Upper lobe of left lung (tissue), 6 donors: ENCODE measurements around the gene CD37. TPM values are rescaled to one million over a fixed set of nuclear protein-coding genes. Genes with fewer than 3 reads are reported as not detected.

Experiments used
- ATAC-seq, 2 donors: fragments of 200-7000 bp; cut with Tn5 transposase; one replicate each; pipeline ENCODE4 v1.9.1; 2022; ENCODE audit warnings: mild to moderate bottlenecking in 2 of 2, moderate library complexity in 2 of 2; ENCODE audit not compliant: low FRiP score in 2 of 2
- DNase-seq, 2 donors: peaks; one replicate each; pipeline ENCODE4 v3.0.0-alpha.2; 2019 to 2020
- H3K27ac ChIP-seq, 4 donors: fragments of 200-600 bp; sonication (generic); one replicate each; pipeline ENCODE4 v1.5.1; 2016 to 2019
- H3K27me3 ChIP-seq, 4 donors: fragments of 200-600 bp; sonication (generic); one replicate each; pipeline ENCODE4 v1.5.1; 2017 to 2019
- H3K36me3 ChIP-seq, 4 donors: fragments of 200-600 bp; sonication (generic); one replicate each; pipeline ENCODE4 v1.5.1; 2016 to 2019
- H3K4me1 ChIP-seq, 4 donors: fragments of 200-600 bp; sonication (generic); one replicate each; pipeline ENCODE4 v1.5.1; 2018 to 2019
- H3K4me3 ChIP-seq, 4 donors: fragments of 200-600 bp; sonication (generic); one replicate each; pipeline ENCODE4 v1.5.1; 2017 to 2019; ENCODE audit warnings: mild to moderate bottlenecking in 2 of 4, moderate library complexity in 1 of 4
- H3K9me3 ChIP-seq, 4 donors: fragments of 200-600 bp; sonication (generic); one replicate each; pipeline ENCODE4 v1.5.1; 2018 to 2019
- EP300 ChIP-seq, 4 donors: sonication (generic); formaldehyde crosslinking; IDR thresholded peaks; one replicate each; pipeline ENCODE4 v1.5.1; 2017; ENCODE audit warnings: antibody characterized with exemption in 4 of 4, control low read depth in 2 of 4
- POLR2A ChIP-seq, 4 donors: fragments of 450-650 bp; IDR thresholded peaks; one replicate each; pipeline ENCODE4 v1.5.1; 2016 to 2017; ENCODE audit warnings: antibody characterized with exemption in 4 of 4, mild to moderate bottlenecking in 2 of 4
- POLR2AphosphoS5 ChIP-seq, 2 donors: sonication (generic); formaldehyde crosslinking; IDR thresholded peaks; one replicate each; pipeline ENCODE4 v1.5.1; 2017; ENCODE audit warnings: antibody characterized with exemption in 2 of 2
- WGBS, 2 donors: methylation state at CpG; one replicate each; pipeline ENCODE4 v1.1.5; 2017 to 2018; 5-methylcytosine and 5-hydroxymethylcytosine counted together
- small RNA-seq, 4 donors: library from RNA; depleted of rRNA; stranded (forward); fragments of <200 nt; gene quantifications; one replicate each; pipeline ENCODE3, GENCODE V24; 2016
- total RNA-seq, 6 donors: library from RNA; depleted of rRNA in 4 of 6; stranded (reverse); fragments of >200 nt in 4 of 6; gene quantifications; one replicate each; pipeline versions ENCODE4 v1.1.0 to v1.2.1, GENCODE V29; 2016 to 2021
- TF ChIP-seq, protein P1 (sequence below), 6 experiments: fragments of 450-650 bp in 4 of 6; fragments of 200-600 bp in 2 of 6; sonication (generic) in 2 of 6; IDR thresholded peaks; one replicate each; pipeline ENCODE4 v1.5.1; 2016 to 2019; ENCODE audit warnings: antibody characterized with exemption in 6 of 6
- donor health status: DM: no; HTN: no; CAD: no; lungs with moderate emphysema.
- donor health status: DM: no; HTN: yes; CAD: no; lungs with severe emphysema.

The CD37 gene
- total RNA-seq, 6 donors from 2014 or later, result 63.5 to 156 (median 123) TPM

DNA sequence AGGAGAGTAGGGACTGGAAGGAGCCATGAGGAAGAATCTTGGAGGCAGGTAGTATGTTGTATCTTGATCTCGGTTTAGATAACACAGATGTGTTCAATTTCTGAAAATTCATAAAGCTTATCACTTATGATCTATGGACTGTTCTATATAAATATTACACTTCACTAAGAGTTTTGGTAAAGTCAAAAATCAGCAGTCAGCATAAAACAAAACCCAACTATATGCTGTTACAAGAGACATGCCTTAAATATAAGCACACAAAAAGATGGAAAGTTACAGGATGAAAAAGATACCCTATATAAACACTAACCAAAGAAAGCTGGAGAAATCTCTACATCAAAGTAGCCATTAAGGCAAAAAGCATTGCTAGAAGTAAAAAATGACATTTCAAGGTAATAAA lies 48.4 kb downstream of the CD37 start:
- Histone ChIP-seq H3K4me1 (peaks cover 0 to 4% (median 2%) of the 10 kb centered on the region in 4 donors), H3K9me3 (peaks cover 6 to 12% (median 9%) of the 10 kb centered on the region in 4 donors), H3K27me3 (no peaks in the 10 kb centered on the region), H3K36me3 (no peaks in the 10 kb centered on the region), H3K27ac (no peak overlapping the region), H3K4me3 (no peak overlapping the region)
- DNase-seq (no peak), ATAC-seq (no peak)
- TF ChIP-seq POLR2AphosphoS5 (IDR thresholded peaks at IDR 0.05), result no peak
- TF ChIP-seq, protein P1, sequence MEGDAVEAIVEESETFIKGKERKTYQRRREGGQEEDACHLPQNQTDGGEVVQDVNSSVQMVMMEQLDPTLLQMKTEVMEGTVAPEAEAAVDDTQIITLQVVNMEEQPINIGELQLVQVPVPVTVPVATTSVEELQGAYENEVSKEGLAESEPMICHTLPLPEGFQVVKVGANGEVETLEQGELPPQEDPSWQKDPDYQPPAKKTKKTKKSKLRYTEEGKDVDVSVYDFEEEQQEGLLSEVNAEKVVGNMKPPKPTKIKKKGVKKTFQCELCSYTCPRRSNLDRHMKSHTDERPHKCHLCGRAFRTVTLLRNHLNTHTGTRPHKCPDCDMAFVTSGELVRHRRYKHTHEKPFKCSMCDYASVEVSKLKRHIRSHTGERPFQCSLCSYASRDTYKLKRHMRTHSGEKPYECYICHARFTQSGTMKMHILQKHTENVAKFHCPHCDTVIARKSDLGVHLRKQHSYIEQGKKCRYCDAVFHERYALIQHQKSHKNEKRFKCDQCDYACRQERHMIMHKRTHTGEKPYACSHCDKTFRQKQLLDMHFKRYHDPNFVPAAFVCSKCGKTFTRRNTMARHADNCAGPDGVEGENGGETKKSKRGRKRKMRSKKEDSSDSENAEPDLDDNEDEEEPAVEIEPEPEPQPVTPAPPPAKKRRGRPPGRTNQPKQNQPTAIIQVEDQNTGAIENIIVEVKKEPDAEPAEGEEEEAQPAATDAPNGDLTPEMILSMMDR (IDR thresholded peaks at IDR 0.05), result no peak
- no peak for TF ChIP-seq POLR2A (IDR thresholded peaks at IDR 0.05)
- no peak for TF ChIP-seq EP300 (IDR thresholded peaks at IDR 0.05)
- 45 to 90% methylated on average over 1 of the region's 1 CpG for WGBS, 2 donors

DNA sequence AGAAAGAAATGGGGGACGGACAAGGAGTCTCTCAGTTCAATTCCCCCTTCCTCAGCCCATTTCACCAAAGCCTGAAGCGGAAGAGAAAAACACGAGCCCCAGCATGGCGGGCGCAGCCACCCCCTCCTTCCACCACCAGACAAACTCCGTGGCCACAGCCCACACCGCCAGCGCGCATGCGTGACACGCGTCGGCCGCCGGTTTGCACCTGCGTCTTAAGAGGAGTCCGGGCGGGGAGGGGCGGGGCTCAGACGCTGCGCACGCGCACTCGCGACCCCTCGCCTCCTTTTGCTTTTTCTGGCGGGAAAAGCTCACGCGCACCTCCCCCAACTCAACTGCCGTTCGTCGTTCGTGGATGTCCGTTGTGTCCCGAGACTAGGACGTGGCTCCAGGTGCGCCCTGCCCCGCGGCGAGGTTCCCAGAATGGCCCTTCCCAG lies 52.7 kb downstream of the CD37 start, which contains the start of gene KASH5:
KASH5 (plus strand) TSS at position 314 of the 437 bp plus-strand sequence. CDS start 2,635 bp downstream, outside the sequence.
- Histone ChIP-seq H3K4me3 (peak within 1 kb of the TSS in 3 of 4 donors; percentile 22 to 37 (median 37)), H3K27ac (peak within 1 kb of the TSS in 1 of 4 donors; percentile 43), H3K4me1 (peaks cover 0 to 10% (median 2%) of the 10 kb centered on the region in 4 donors), H3K27me3 (no peaks in the 10 kb centered on the region), H3K9me3 (peaks cover 0 to 2% (median under 1%) of the 10 kb centered on the region in 4 donors), H3K36me3 (no peaks in the 10 kb centered on the region)
- peak; percentile 83 to 97 for DNase-seq
- WGBS, 2 donors, result 53 to 55% methylated on average over 30 to 40 of the region's 40 CpGs
- no peak for TF ChIP-seq POLR2AphosphoS5 (IDR thresholded peaks at IDR 0.05)
- TF ChIP-seq, protein P1 (IDR thresholded peaks at IDR 0.05), result peak in 1 of 6 experiments; percentile 7
- peak in 1 of 4 donors; percentile 41 for TF ChIP-seq POLR2A (IDR thresholded peaks at IDR 0.05)
- ATAC-seq, result peak; percentile 50 to 86

DNA sequence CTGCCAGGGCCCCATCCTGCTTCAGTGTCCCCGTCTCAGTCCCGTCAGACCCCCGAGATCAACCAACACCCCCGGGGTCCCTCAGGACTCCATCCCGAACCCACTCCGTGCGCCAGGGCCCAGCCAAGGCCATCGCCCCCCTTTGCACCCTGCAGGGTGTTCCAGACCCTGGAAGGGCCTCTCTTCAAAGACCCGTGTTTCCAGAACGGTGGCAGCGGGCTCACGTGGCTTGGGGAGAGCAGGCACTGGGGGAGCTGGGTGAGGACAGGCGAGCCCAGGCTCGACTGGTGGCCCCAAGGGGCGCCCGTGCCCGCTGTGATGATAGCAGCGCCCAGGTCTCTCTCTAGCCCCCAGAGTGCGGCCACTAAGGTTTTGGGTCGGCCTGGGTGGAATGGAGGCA lies 54.2 kb downstream of the CD37 start:
- 91 to 95% methylated on average over 8 to 15 of the region's 20 CpGs for WGBS, 2 donors

More for the DNA sequence above, 54.2 kb downstream of the CD37 start:
- Histone ChIP-seq H3K27ac (no peak overlapping the region), H3K27me3 (no peaks in the 10 kb centered on the region), H3K4me1 (peaks cover 0 to 10% (median 2%) of the 10 kb centered on the region in 4 donors), H3K36me3 (no peaks in the 10 kb centered on the region), H3K9me3 (no peaks in the 10 kb centered on the region), H3K4me3 (no peak overlapping the region)
- DNase-seq (peak in 1 of 2 donors; percentile 72), ATAC-seq (no peak)
- no peak for TF ChIP-seq POLR2A (IDR thresholded peaks at IDR 0.05)
- TF ChIP-seq, protein P1 (IDR thresholded peaks at IDR 0.05), result no peak

Small RNAs within 50 kb of the gene (small RNA-seq; reads per million reads assigned to genes)
- 0 reads per million in 4 donors for gene MIR4324

Other genes with a start within 250 kb of the CD37 start
- 1,000 to 10,000 TPM in 1 of 6 donors, 100 to 1,000 TPM in 5; 147 to 1,500 (median 176) TPM for gene SNRNP70, start 250.0 kb upstream of the CD37 start, total RNA-seq
- 10 to 100 TPM in 1 of 6 donors, 1 to 10 TPM in 5; 3.1 to 10.2 (median 7.6) TPM for gene LIN7B, start 221.0 kb upstream of the CD37 start, total RNA-seq
- gene C19orf73, start 216.3 kb upstream of the CD37 start, total RNA-seq, result 1 to 10 TPM in 4 of 6 donors, under 1 TPM in 1, not detected in 1; 0.89 to 7.9 (median 2.3) TPM
- gene PPFIA3, start 215.9 kb upstream of the CD37 start, total RNA-seq, result 10 to 100 TPM in 1 of 6 donors, 1 to 10 TPM in 5; 2.4 to 11.5 (median 5.9) TPM
- gene HRC, start 180.0 kb upstream of the CD37 start, total RNA-seq, result 1 to 10 TPM in 3 of 6 donors, under 1 TPM in 2, not detected in 1; 0.61 to 2.1 (median 1.2) TPM
- 100 to 1,000 TPM in 1 of 6 donors, 10 to 100 TPM in 5; 23.9 to 120 (median 49.3) TPM for gene TRPM4, start 177.6 kb upstream of the CD37 start, total RNA-seq
- gene SLC6A16, start 10.2 kb upstream of the CD37 start, total RNA-seq, result 1 to 10 TPM in 5 of 6 donors, under 1 TPM in 1; 0.44 to 4.2 (median 2.0) TPM
- gene TEAD2, start 27.0 kb downstream of the CD37 start, total RNA-seq, result 10 to 100 TPM; 13.6 to 38.0 (median 20.5) TPM
- under 1 TPM in 3 of 6 donors, not detected in 3; 0.40 to 0.69 (median 0.61) TPM for gene DKKL1, start 28.5 kb downstream of the CD37 start, total RNA-seq
- 1 to 10 TPM in 3 of 6 donors, under 1 TPM in 1, not detected in 2; 0.61 to 6.9 (median 1.6) TPM for gene KASH5, start 52.8 kb downstream of the CD37 start, total RNA-seq
- not detected for gene PTH2, start 88.0 kb downstream of the CD37 start, total RNA-seq
- gene GFY, start 90.0 kb downstream of the CD37 start, total RNA-seq, result not detected
- gene SLC17A7, start 106.1 kb downstream of the CD37 start, total RNA-seq, result 1 to 10 TPM in 2 of 6 donors, under 1 TPM in 3, not detected in 1; 0.37 to 2.1 (median 0.78) TPM
- gene PIH1D1, start 116.4 kb downstream of the CD37 start, total RNA-seq, result 100 to 1,000 TPM in 1 of 6 donors, 10 to 100 TPM in 5; 59.5 to 120 (median 72.8) TPM
- gene ALDH16A1, start 117.8 kb downstream of the CD37 start, total RNA-seq, result 100 to 1,000 TPM in 1 of 6 donors, 10 to 100 TPM in 5; 26.3 to 111 (median 48.2) TPM
- 10 to 100 TPM in 3 of 6 donors, 1 to 10 TPM in 3; 4.3 to 19.9 (median 9.9) TPM for gene FLT3LG, start 138.8 kb downstream of the CD37 start, total RNA-seq
- 1,000 to 10,000 TPM in 4 of 6 donors, 100 to 1,000 TPM in 2; 974 to 2,595 (median 1,696) TPM for gene RPL13A, start 152.2 kb downstream of the CD37 start, total RNA-seq
- 1,000 to 10,000 TPM; 1,447 to 3,855 (median 1,708) TPM for gene RPS11, start 161.0 kb downstream of the CD37 start, total RNA-seq
- gene FCGRT, start 177.3 kb downstream of the CD37 start, total RNA-seq, result 100 to 1,000 TPM; 175 to 466 (median 328) TPM
- gene RCN3, start 192.6 kb downstream of the CD37 start, total RNA-seq, result 10 to 100 TPM in 5 of 6 donors, 1 to 10 TPM in 1; 5.9 to 82.8 (median 26.6) TPM
- 10 to 100 TPM; 30.3 to 72.3 (median 57.9) TPM for gene NOSIP, start 245.2 kb downstream of the CD37 start, total RNA-seq
- 10 to 100 TPM in 1 of 6 donors, 1 to 10 TPM in 5; 3.8 to 10.0 (median 7.1) TPM for gene PRRG2, start 245.9 kb downstream of the CD37 start, total RNA-seq